SKM-1 (cell line): ENCODE results near the gene GCG.

Experiments used
- DNase-seq: peaks from one replicate; lab custom pipeline; 2025; ENCODE audit not compliant: unreplicated experiment; lab: John Stamatoyannopoulos, UW

The GCG gene

GRCh38 chr2:162153608-162154224 lies 1.7 kb upstream of the GCG start:
- peak; percentile 36 for DNase-seq

GRCh38 chr2:162149940-162150339 lies 2.1 kb downstream of the GCG start:
- DNase-seq = no peak

- DNase-seq = no peak
Observed at GRCh38 chr2:162149466-162149865, 2.6 kb downstream of the GCG start.

GRCh38 chr2:162148956-162149355 lies 3.1 kb downstream of the GCG start:
- no peak for DNase-seq

GRCh38 chr2:162143969-162144368 lies 8.1 kb downstream of the GCG start:
- no peak for DNase-seq

- no peak for DNase-seq
Observed at GRCh38 chr2:162138310-162138709, 13.7 kb downstream of the GCG start.

GRCh38 chr2:162127422-162127821 lies 24.6 kb downstream of the GCG start:
- no peak for DNase-seq

GRCh38 chr2:162126527-162126926 lies 25.5 kb downstream of the GCG start:
- DNase-seq = no peak

- peak; percentile 92 for DNase-seq
Observed at GRCh38 chr2:162126111-162126519, 25.9 kb downstream of the GCG start.

- DNase-seq = no peak
Observed at GRCh38 chr2:162125138-162125537, 26.9 kb downstream of the GCG start.

GRCh38 chr2:162123806-162124758 lies 28.0 kb downstream of the GCG start:
- peak; percentile 23 for DNase-seq

- DNase-seq = no peak
Observed at GRCh38 chr2:162118166-162119031, 33.6 kb downstream of the GCG start.

- no peak for DNase-seq
Observed at GRCh38 chr2:162116352-162116751, 35.7 kb downstream of the GCG start.

- DNase-seq = no peak
Observed at GRCh38 chr2:162115076-162115475, 37.0 kb downstream of the GCG start.

GRCh38 chr2:162114271-162114670 lies 37.8 kb downstream of the GCG start:
- no peak for DNase-seq

GRCh38 chr2:162113776-162114168 lies 38.3 kb downstream of the GCG start:
- peak; percentile 89 for DNase-seq

- DNase-seq = no peak
Observed at GRCh38 chr2:162113088-162113775, 38.8 kb downstream of the GCG start.

GRCh38 chr2:162111958-162112850 lies 39.8 kb downstream of the GCG start:
- DNase-seq = no peak

GRCh38 chr2:162107361-162107901 lies 44.6 kb downstream of the GCG start:
- no peak for DNase-seq

GRCh38 chr2:162106746-162107145 lies 45.3 kb downstream of the GCG start:
- DNase-seq = no peak
